ENCODE measurements around the gene SFXN5.
"Not testable (repeated sequence)": the region's sequence is repeated elsewhere in the genome, so short reads cannot be mapped to it uniquely, and the experiment has no call there.

SFXN5 gene, protein sequence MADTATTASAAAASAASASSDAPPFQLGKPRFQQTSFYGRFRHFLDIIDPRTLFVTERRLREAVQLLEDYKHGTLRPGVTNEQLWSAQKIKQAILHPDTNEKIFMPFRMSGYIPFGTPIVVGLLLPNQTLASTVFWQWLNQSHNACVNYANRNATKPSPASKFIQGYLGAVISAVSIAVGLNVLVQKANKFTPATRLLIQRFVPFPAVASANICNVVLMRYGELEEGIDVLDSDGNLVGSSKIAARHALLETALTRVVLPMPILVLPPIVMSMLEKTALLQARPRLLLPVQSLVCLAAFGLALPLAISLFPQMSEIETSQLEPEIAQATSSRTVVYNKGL

DNA sequence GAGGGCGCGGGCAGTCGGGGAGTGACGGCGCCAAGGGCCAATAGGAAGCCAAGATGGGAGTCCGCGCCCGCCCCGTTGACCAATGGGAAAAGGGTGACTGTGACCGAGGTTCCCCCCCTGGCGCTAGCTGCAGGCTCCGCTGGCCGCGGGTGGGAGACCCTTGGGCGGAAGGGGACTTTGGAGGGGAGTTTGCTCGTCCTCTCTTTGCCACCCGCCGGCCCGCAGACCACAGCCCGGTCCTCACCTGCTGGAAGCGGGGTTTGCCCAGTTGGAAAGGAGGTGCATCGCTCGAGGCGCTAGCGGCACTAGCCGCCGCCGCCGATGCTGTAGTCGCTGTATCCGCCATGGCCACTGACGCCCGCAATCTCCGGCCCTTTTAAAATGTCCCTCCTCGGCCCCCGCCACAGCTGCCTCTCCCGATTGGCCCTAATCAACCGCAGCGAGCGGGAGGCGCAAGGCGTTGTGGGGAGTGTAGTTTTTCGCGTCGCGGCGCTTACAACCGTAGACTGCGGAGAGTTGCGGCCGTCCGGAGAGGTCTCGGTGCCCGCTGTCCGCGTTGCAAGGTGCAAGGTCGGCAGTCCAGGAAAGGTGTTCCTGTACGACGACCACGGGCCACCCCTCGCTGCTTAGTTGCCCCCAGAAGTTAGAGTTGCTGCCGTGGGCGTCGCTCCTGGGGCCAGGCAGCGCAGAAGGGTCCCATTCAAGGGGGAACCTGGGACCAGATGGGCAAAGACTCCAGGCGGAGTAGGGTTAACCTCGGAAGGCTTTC lies at the start of gene SFXN5:
SFXN5 (minus strand) TSS at position 353 of the 769 bp plus-strand sequence; CDS start at position 346, 7 bp downstream.
- DNase-seq = peak; percentile 99

DNA sequence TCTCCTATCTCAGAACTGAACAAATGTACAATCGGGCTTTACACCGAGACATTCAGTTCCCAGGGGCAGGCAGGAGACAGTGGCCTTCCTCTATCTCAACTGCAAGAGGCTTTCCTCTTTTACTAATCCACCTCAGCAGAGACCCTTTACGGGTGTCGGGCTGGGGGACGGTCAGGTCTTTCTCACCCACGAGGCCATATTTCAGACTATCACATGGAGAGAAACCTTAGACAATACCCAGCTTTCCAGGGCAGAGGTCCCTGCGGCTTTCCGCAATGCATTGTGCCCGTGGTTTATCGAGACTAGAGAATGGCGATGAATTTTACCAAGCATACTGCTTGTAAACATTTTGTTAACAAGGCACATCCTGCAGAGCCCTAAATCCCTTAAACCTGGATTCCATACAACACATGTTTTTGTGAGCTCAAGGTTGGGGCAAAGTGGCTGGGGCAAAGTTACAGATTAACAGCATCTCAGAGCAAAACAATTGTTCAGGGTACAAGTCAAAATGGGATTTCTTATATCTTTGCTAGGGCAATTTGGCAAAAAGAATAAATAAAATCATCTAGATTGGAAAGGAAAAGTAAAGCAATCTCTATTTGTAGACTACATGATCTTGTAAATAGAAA lies 48.2 kb upstream of the SFXN5 start:
- DNase-seq = not testable (repeated sequence)

DNA sequence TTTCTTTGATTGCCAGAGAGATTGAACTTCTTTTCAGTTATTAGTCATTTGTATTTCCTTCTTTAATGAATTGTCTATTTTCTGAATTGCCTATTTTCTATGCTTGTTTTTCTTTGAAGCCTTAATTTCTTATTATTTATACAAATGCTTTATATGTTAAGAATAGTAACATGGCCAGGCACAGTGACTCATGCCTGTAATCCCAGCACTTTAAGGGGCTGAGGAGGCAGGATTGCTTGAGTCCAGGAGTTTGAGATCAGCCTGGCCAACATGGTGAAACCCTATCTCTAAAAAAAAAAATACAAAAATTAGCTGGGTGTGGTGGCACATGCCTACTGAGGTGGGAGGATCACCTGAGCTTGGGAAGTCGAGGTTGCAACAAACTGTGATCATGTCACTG lies 45.9 kb upstream of the SFXN5 start:
- no peak for DNase-seq

DNA sequence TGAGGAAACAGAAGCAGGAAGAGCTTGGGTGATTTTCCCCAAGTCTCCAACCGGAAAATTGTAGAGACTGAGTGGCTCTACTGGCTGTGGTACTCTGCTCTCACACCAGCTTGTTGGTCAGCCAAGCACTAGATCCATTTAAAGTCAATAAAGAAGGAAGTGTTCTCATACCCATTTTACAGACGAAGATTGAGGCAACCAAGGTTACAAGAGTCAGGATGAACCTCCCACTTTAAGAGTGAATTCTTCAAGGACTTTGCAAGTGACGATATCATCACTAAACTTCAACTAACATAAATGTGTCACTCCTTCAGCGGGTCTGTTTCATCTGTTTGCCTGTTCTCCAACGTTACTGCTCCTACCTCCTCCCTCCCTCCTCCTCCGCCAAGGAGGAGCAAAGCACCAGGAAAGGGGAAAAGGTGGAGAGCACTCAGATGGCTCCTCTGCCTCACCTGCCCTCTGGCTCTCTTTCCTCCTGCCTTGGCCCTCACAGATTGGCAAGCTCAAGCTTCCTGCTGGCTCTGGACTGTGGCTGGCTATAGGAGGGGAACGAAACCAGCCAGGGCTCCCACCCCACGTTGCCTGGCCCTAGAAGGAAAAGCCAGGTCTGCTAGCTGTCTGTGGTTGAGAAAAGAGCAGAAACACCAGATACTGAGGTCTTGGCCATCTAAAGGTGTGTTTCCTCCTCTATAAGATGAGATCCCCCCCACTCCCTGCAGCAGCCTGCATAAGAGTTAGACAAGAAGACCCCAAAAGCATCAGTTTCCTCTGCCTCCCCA lies 44.9 kb upstream of the SFXN5 start:
- no peak for DNase-seq

DNA sequence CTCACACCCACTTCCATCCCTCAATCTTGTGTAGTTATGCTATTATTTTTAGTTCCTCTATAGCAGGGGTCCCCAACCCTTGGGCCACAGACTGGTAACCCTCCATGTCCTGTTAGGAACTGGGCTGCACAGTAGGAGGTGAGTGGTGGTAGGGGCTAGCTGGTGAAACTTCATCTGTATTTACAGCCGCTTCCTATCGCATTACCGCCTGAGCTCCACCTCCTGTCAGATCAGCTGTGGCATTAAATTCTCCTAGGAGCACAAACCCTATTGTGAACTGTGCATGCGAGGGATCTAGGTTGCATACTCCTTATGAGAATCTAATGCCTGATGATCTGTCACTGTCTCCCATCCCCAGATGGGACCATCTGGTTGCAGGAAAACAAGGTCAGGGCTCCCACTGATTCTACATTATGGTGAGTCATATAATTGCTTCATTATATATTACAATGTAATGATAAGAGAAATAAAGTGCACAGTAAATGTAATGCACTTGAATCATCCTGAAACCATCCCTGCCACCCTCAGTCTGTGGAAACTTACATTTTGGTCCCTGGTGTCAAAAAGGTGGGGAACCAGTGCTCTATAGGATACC lies 42.9 kb upstream of the SFXN5 start:
- DNase-seq = no peak

DNA sequence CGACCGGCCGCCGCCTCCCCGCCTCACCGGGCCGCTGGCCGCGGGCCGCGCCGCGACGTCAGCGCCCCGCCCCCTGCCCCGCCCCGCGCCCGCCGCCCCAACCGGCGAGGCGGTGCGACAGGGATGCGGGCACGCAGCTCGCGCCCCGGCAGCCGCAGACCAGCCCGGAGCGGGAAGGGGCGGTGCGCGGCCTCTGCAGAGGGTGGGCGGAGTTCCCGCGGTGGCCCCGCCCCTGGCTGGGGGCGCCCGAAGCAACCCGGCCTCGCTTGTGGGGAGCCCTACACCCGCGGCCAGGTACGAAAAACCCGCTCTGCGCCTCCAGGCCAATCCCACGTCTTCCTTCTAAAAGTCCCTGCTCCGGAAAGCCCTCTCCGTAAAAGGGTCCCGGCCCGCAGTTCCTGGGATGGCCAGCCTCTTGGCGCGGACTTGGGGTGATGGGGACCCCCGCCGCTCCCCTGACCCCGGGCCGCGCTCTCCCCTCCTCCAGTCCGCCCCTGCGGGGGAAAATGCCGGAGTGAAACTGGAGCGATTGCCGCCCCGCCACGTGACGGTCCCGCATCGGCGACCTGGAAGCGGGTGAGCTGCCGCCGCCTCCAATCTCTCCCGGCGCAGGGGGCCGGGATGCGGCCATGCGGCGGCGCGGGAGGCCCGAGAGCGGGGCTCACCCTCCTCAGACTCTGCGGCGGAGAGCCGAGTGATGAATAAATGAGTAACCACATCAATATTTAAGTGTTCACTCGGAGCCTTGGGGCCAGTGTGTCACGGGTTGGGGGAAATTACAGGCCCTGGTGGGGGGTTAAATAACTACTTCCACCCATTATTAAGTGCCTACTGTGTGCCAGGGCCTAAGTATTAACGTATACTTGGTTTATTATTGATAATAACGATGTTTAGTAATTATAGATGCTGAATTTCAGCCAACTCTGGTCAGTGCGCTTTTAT lies 41.7 kb upstream of the SFXN5 start, which contains the start of gene RAB11FIP5:
RAB11FIP5 (minus strand) TSS at position 36 of the 942 bp plus-strand sequence. CDS start 171 bp downstream, outside the sequence.
- DNase-seq = peak; percentile 83

DNA sequence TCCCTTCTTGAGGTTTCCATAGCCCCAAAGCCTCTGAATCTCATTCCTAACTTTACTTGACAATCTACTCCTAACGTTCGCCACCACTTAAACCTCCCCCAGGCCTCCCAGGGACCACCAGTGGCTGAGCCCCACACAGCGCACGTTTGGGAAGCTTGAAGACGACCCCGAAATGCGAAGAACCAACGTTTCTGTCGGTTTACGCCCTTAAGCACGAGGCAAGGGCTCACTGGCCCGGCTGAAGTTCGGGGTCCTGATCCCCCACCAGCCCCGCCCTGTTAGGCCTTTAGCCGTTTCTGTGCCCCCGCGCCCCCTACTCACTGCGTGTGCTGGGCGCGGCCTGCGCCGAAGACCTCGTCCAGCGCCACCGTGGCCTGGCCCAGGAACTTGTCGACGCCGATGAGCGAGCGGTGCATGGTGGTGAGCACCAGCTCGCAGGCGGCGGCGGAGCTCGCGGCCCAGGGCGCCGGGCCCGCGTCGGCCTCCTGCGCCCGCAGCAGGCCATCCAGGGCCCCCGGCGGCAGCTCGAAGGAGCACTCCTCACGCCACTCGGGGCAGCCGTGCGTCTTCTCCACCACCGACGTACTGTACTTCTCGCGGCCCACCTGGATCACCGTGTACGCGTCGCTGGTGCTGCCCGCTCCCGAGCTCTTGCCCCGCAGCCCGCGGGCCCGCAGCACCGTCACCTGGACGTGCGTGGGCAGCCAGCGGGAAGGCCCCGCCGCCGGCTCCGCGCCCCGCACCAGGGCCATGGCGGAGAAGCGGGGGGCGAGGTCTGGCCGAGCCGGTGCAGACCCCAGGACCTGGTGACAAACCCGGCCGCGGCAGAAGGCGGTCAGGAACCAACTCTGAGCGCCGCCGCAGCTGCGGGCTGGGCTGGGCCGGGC lies 40.8 kb upstream of the SFXN5 start:
- DNase-seq = no peak

DNA sequence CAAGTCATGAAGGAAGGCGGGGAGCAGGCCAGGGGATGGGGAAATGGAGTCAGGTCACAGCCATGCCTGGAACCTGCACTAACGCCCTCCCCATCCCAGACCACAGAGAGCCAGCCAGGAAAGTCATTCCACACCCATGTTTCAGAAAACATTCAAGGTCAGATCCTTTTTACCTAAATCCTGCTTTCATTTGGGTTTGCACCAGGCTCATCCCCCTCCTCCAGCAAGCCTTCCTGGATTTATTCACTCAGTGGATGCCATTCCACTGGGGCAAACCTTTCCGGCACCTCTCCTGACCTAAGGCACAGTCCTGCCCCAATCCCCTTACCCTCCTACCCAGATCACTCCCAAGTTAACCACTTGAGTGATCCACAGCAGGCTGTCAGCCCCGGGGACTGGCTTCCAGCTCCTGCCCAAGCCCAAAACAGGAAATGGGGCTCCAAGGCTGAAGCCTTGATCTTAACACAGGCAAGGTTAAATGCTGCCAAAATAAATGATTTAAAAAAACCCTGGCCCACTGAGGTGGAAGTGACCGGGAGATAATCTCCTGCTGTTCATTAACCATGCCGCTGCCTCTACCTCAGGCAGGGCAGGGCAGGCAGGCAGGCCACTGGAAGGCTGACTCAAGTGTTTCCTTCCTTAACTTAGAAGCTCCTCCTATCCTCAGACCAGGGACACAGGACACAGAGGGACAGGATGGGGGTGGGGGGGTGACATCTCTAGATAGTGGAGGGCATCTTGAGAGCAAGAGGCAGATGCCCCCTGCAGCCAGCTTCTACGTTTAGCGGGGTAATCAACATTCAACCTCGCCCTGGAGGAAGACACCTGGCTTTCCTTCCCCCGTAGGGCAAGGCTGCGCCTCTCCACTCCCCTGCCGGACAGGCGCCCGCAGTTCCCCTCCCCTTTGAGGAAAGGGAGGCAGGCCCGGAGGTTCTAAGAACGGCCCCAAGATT lies 39.8 kb upstream of the SFXN5 start:
- DNase-seq = peak; percentile 29

DNA sequence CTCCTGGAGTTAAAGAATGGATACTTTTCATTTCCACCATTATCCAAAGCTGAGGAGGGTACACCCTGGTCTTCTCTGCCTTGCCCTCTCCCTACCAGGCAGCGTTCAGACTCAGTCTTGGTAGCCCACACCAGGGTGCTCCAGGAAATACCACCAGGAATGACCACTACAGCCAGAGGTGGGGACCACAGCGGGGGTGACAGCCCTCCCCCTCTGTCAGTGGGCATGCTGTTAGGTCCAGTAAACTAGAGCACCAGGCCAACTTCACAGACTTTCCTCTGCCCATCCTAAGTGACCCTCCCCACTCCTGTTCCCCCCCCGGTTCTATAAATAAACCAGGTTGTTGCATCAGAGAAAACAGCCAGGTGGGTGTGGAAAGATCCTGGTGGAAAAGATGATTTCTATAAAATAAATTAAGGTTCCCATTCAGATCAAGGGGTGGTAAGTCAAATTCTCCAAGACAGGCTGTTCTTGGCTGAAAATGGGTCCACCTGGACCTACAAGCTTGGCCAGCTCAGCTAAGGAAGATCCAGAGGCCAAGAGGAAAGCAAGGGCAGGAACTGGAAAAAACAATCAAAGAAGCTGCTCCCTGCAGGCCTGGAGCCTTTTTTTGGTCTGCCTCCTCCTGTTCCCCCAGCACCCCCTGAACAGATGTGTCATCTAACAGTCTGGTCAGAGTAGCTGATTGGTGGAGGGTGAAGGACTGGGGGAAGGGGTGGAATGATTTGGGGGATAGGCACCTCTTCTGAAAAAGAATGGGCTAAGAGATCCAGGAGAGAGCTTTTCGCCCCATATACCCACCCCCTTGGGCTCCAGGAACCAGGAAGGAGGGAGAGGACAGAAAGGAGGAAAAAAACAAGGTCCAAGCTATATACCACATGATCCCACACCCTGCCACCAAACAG lies 38.9 kb upstream of the SFXN5 start:
- peak; percentile 14 for DNase-seq

DNA sequence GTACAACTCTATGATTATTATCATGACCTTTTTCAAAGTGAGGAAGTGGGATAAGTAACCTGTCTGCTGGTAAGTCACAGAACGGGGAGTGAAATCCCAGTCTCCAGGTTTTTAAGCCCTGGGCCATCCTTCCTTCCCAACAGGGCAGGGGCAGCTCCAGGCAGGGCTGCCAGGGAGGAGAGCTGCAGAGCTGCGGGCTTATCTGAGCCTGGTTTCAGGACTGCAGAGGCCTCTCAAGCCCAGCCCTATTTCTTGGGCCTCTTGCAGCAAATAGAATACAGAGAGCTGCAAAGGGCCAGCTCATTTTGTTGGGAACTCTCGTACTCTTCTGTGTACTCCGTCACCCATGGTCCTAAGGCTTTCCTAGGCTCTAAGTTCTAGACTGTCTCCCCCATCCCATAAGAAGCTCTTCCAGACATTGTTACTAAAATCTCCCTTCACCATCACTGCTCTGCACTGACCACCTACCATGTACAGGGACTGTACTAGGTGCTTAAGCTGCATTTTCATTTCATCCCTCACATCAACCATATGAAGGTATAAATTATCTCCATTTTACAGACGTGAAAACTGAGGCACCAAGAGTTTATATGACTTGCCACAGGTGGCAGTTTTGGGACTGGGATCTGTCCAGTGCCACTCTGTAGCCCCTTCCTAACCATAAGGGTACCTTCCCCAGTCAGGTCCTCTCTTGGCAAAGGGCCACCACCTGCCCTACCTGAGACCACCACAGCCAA lies 38.1 kb upstream of the SFXN5 start:
- DNase-seq = peak; percentile 6

DNA sequence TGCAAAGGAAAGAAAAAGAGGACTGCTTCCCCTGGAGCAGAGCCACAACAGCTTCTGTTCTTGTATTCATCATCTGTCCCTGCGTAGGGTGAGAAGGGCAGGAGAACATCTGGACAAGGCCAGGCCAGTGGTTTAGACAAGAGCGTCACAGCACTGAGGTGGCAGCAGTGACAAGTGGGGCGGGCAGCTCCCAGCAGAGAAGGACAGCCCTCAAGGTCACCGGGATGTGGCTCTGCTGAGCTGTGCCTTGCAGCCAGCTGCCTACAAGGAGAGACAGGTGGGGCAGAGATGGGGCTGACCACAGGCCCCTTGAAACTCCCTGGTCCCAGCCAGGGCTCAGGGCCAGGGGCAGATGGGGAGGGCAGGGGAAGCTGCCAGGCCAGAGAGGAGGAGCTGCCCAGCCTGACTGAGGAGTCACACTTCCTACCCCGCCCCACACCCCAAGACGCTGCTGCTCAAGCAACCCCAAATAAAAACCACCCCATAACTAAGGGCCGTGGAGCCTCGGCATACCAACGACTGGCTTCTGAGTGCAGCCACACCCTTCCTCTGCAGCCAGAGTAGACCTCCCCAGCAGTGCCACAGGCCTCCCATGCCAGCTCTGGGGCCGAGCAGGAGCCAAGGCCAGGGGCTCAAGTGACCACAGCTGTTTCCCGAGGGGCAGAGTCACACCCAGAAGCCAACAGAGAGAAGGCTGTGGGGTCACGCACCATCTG lies 35.9 kb upstream of the SFXN5 start:
- DNase-seq = no peak

DNA sequence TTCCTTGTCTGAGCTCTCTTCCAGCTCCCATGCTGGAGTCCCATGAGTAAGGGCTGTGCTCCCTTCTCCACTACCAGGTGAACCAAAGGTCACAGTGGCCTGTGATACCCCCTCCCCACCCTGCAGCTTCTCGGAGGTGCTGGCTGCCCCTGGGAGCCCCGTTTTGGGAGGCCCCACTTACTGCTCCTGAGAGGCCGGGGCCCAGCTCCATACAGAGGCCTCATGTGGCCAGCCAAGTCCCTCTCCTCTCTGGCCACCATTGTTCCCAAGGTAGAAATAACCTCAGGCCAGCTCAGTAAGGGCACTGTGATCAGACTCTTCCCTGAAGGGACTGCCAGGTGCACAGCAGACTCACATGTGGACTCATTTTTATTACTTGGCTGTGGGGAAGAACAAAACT lies 35.3 kb upstream of the SFXN5 start:
- DNase-seq = no peak

DNA sequence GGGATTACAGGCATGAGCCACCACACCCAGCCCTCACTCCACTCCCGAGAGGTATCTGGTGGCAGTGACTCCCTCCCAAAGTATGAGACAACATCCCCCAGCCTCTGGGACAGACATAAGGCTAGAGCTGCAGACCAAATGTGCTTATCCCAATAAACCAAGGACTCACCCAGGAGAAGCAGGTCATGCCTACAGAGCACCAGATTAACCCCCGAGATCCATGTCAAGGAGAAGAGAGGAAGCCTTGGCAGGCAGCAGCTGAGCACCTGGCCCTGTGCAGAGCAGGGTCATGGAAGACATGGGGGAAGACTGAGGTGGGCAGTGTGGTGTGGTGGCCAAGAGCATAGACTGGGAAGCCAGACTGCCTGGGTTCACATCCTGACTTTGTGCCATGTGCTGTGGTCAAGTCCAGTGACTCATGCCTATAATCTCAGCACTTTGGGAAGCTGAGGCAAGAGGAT lies 34.0 kb upstream of the SFXN5 start:
- no peak for DNase-seq

DNA sequence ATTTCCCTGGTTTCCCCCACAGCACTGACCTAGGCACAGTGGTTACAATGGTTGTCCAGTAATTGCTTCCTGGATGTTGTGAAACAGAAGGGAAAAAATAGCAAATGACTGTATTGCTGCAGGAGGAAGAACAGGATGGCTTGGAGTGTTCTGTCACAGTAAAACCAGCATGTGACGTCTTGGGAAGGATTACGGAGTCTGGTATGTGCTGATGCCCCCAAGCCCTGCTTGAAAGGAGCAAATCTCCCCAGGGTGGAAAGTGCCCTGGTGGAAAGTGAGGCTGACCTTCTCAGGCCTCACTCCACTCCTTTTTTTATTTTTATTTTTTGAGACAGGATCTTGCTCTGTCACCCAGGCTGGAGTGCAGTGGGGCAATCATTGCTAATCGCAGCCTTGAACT lies 33.4 kb upstream of the SFXN5 start:
- no peak for DNase-seq

DNA sequence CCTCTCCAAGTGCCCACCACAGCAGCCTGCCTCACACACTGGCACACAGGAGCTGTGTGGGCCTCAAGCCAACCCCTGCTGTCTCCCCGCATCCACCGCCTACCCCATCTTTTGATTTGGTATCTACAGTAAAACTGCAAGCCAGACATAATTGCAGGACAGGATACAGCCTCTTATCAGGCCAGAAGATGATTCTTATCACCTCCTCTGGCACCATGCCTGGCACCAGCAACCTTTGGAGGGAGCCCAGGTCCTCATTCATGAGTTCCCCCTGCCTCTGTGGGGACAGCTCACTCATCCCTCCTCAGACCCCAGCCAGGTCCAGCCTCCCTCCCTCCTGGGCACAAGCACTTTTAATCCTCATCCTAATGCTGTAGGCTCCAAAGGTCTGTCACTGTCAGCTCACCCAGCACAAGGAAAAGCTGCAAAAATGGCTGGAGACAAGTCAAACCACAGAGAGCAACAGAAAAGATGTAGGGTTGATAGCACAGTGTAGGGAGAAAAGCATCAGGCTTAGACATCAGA lies 31.6 kb upstream of the SFXN5 start:
- DNase-seq = no peak

DNA sequence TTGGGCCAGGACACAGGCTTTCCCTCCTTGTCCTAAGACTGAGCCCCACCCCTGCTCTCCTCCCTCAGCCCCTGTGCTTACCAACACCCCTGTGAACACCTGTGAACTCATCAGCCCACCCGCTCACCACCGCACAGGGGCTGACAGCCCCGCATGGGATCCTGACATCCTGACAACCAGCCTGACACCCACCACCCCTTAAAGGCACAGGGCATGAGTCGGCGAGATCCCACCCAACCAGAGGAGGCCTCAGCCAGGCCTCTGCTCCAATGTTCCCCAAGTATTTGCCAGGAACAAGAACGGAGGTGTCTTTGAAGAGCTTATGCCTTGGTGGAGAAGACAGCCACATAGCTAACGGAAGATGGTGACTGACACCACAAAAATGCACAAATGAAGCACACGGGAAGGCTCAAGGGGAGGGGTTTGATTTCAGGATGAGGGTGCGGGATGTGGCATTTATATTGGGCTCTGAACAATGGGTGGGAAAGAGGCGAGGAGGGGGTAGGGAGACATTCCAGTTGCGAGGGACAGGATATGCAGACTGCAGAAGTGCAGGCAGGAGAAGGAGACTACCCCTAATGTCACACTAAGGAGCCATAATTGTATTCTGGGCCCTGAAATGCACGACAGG lies 30.2 kb upstream of the SFXN5 start:
- DNase-seq = no peak

Measured in activated CD4-positive, CD25-positive, alpha-beta regulatory T cell treated with anti-CD3 and anti-CD28 coated beads, Interleukin-2, amount 50 U/mL, for 72 hours (primary cell).